Forelimb muscle (tissue), 1 donor: Measurements from ENCODE around the gene GJB1. TPM values are rescaled to one million over a fixed set of nuclear protein-coding genes. Genes with fewer than 3 reads are reported as not detected.
"Not testable (repeated sequence)": the region's sequence is repeated elsewhere in the genome, so short reads cannot be mapped to it uniquely, and the experiment has no call there.

Source experiments
- DNase-seq: peaks from one replicate; pipeline ENCODE4 v3.0.0-alpha.2; 2013; ENCODE audit warnings: low read depth
- polyA plus RNA-seq: library from polyadenylated mRNA; unstranded; fragments of 120-200 nt; gene quantifications from one replicate; pipeline ENCODE4 v1.2.1, GENCODE V29; 2013; ENCODE audit not compliant: insufficient read length

The GJB1 gene
- polyA plus RNA-seq, 1 donor: not detected

- no peak for DNase-seq
Measured at GRCh38 chrX:71256051-71256450, 33.0 kb downstream of the GJB1 start.

- DNase-seq: no peak
Measured at GRCh38 chrX:71256856-71257255, 33.8 kb downstream of the GJB1 start.

- not testable (repeated sequence) for DNase-seq
Measured at GRCh38 chrX:71268624-71269023, 45.6 kb downstream of the GJB1 start.

DNA sequence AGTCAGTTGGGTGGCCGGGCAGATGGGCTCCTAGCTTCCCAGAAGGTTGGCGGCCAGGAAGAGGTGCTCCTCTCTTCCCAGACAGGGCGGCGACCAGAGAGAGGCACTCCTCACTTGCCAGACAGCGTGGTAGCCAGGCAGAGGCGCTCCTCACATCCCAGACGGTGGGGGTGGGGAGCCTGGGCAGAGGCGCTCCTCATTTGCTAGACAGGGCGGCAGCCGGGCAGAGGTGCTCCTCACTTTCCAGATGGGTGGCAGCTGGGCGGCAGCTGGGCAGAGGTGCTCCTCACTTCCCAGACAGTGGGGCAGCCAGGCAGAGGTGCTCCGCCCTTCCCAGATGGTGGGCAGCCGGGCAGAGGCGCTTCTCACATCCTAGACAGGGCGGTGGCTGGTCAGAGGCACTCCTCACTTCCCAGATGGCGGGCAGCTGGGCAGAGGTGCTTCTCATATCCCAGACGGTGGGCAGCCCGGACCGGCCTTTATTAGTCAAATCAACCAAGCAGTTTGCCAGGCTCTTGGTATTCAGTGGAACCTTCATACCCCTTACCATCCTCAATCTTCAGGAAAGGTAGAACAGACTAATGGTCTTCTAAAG, 46.9 kb downstream of the GJB1 start:
- DNase-seq: no peak

GRCh38 chrX:71272313-71272712, 49.3 kb downstream of the GJB1 start:
- DNase-seq: not testable (repeated sequence)

Other genes with a start within 250 kb of the GJB1 start
- 48.6 TPM for gene SNX12, start 154.9 kb upstream of the GJB1 start, polyA plus RNA-seq
- gene FOXO4, start 127.4 kb upstream of the GJB1 start, polyA plus RNA-seq: 41.0 TPM
- gene CXorf65, start 116.5 kb upstream of the GJB1 start, polyA plus RNA-seq: 0.54 TPM
- 1.5 TPM for gene IL2RG, start 111.6 kb upstream of the GJB1 start, polyA plus RNA-seq
- 44.2 TPM for gene MED12, start 104.6 kb upstream of the GJB1 start, polyA plus RNA-seq
- 2.9 TPM for gene NLGN3, start 78.4 kb upstream of the GJB1 start, polyA plus RNA-seq
- gene ZMYM3, start 30.9 kb downstream of the GJB1 start, polyA plus RNA-seq: 18.0 TPM
- 300 TPM for gene NONO, start 60.4 kb downstream of the GJB1 start, polyA plus RNA-seq
- 142 TPM for gene ITGB1BP2, start 78.5 kb downstream of the GJB1 start, polyA plus RNA-seq
- gene TAF1, start 143.1 kb downstream of the GJB1 start, polyA plus RNA-seq: 25.0 TPM